ENCODE results near the gene MYT1. TPM values are rescaled to one million over a fixed set of nuclear protein-coding genes. Genes with fewer than 3 reads are reported as not detected.

The MYT1 gene
- total RNA-seq, 1 experiment from 2014 or later, result 0.22 TPM

- intact Hi-C loops (cut with micrococcal nuclease), result no loop called here
- ATAC-seq (no peak), DNase-seq (no peak)
- CTCF ChIA-PET, result no interaction called here
- Histone ChIP-seq H3K79me2 (ENCODE audit: low read length) (no peaks in the 10 kb centered on the region), H3K9me3 (ENCODE audit: low read length) (no peaks in the 10 kb centered on the region), H3K36me3 (ENCODE audit: low read depth, low read length) (no peaks in the 10 kb centered on the region), H3K27me3 (ENCODE audit: low read length) (peaks cover 57% of the 10 kb centered on the region), H3K4me1 (ENCODE audit: insufficient read depth, low read length) (no peaks in the 10 kb centered on the region), H3K9ac (ENCODE audit: low read length) (no peak overlapping the region), H3K4me2 (ENCODE audit: low read length) (no peak overlapping the region), H3F3A (ENCODE audit: low read length, unreplicated experiment) (no peaks in the 10 kb centered on the region), H3K27ac (ENCODE audit: low read length) (no peak overlapping the region), H3K4me3 (ENCODE audit: low read length) (no peak overlapping the region), H4K20me1 (ENCODE audit: low read length) (no peaks in the 10 kb centered on the region), H2AFZ (ENCODE audit: low read length) (no peak overlapping the region), H3K9me2 (replicated peaks; ENCODE audit: low read length) (no peaks in the 10 kb centered on the region)
- BruUV-seq (replicated peaks), result no TSS peak
- POLR2A ChIA-PET (ENCODE audit: unreplicated experiment), result no interaction called here
- TF ChIP-seq EZH2 (IDR thresholded peaks at IDR 0.05; ENCODE audit: low read length, unreplicated experiment) (no peak), EZH2phosphoT487 (IDR thresholded peaks at IDR 0.05; ENCODE audit: borderline replicate concordance, low read length) (no peak), CTCF (conservative IDR thresholded peaks at IDR 0.05; ENCODE audit: low read depth, low read length) (no peak)
Measured at GRCh38 chr20:64193058-64193457, 28.8 kb downstream of the MYT1 start.

GRCh38 chr20:64194269-64194668, 30.0 kb downstream of the MYT1 start:
- H3K27me3 ChIP-seq (ENCODE audit: low read length), result peaks cover 67% of the 10 kb centered on the region
- H3F3A ChIP-seq (ENCODE audit: low read length, unreplicated experiment), result no peaks in the 10 kb centered on the region
- H3K9me3 ChIP-seq (ENCODE audit: low read length), result no peaks in the 10 kb centered on the region
- H3K9ac ChIP-seq (ENCODE audit: low read length), result no peak overlapping the region
- no peak overlapping the region for H3K27ac ChIP-seq (ENCODE audit: low read length)
- POLR2A ChIA-PET (ENCODE audit: unreplicated experiment), result no interaction called here
- CTCF ChIA-PET, result no interaction called here
- H3K9me2 ChIP-seq (replicated peaks; ENCODE audit: low read length), result no peaks in the 10 kb centered on the region
- no peaks in the 10 kb centered on the region for H4K20me1 ChIP-seq (ENCODE audit: low read length)
- H3K4me2 ChIP-seq (ENCODE audit: low read length), result no peak overlapping the region
- no peaks in the 10 kb centered on the region for H3K4me1 ChIP-seq (ENCODE audit: insufficient read depth, low read length)
- intact Hi-C loops (cut with micrococcal nuclease), result no loop called here
- ATAC-seq (no peak), DNase-seq (no peak)
- no peak overlapping the region for H3K4me3 ChIP-seq (ENCODE audit: low read length)
- BruUV-seq (replicated peaks), result no TSS peak
- H3K36me3 ChIP-seq (ENCODE audit: low read depth, low read length), result no peaks in the 10 kb centered on the region
- no peak for TF ChIP-seq EZH2 (IDR thresholded peaks at IDR 0.05; ENCODE audit: low read length, unreplicated experiment)
- TF ChIP-seq EZH2phosphoT487 (IDR thresholded peaks at IDR 0.05; ENCODE audit: borderline replicate concordance, low read length), result no peak
- TF ChIP-seq CTCF (conservative IDR thresholded peaks at IDR 0.05; ENCODE audit: low read depth, low read length), result no peak
- H2AFZ ChIP-seq (ENCODE audit: low read length), result no peak overlapping the region
- H3K79me2 ChIP-seq (ENCODE audit: low read length), result no peaks in the 10 kb centered on the region

- Histone ChIP-seq H3K27ac (ENCODE audit: low read length) (no peak overlapping the region), H2AFZ (ENCODE audit: low read length) (no peak overlapping the region), H3K9ac (ENCODE audit: low read length) (no peak overlapping the region), H3K9me2 (replicated peaks; ENCODE audit: low read length) (no peaks in the 10 kb centered on the region), H3F3A (ENCODE audit: low read length, unreplicated experiment) (no peaks in the 10 kb centered on the region), H3K79me2 (ENCODE audit: low read length) (no peaks in the 10 kb centered on the region), H3K27me3 (ENCODE audit: low read length) (peaks cover 68% of the 10 kb centered on the region), H3K4me1 (ENCODE audit: insufficient read depth, low read length) (no peaks in the 10 kb centered on the region), H3K4me3 (ENCODE audit: low read length) (no peak overlapping the region), H3K4me2 (ENCODE audit: low read length) (no peak overlapping the region), H3K9me3 (ENCODE audit: low read length) (no peaks in the 10 kb centered on the region), H4K20me1 (ENCODE audit: low read length) (no peaks in the 10 kb centered on the region), H3K36me3 (ENCODE audit: low read depth, low read length) (no peaks in the 10 kb centered on the region)
- ATAC-seq (no peak), DNase-seq (no peak)
- CTCF ChIA-PET, result no interaction called here
- intact Hi-C loops (cut with micrococcal nuclease), result no loop called here
- POLR2A ChIA-PET (ENCODE audit: unreplicated experiment), result no interaction called here
- BruUV-seq (replicated peaks), result no TSS peak
- no peak for TF ChIP-seq EZH2 (IDR thresholded peaks at IDR 0.05; ENCODE audit: low read length, unreplicated experiment)
- no peak for TF ChIP-seq CTCF (conservative IDR thresholded peaks at IDR 0.05; ENCODE audit: low read depth, low read length)
- TF ChIP-seq EZH2phosphoT487 (IDR thresholded peaks at IDR 0.05; ENCODE audit: borderline replicate concordance, low read length), result no peak
Measured at GRCh38 chr20:64196309-64196708, 32.1 kb downstream of the MYT1 start.

Measured in PC-3 (cell line).